KBM-7 (cell line): ENCODE measurements around the gene ANKRD17.
"Not testable (repeated sequence)": the region's sequence is repeated elsewhere in the genome, so short reads cannot be mapped to it uniquely, and the experiment has no call there.

Experiments
- DNase-seq: peaks from one replicate; pipeline ENCODE4 v3.0.0-alpha.2; 2015
- in situ Hi-C: fragments of 300-500 bp; cut with MboI; formaldehyde crosslinking; loops from 2 replicates; pipeline ENCODE4 v1.14.3; 2020; ENCODE audit warnings: low sequenced_read_pairs, low pct_unique_long_range_greater_than_20kb, mixed read lengths

The ANKRD17 gene

DNA sequence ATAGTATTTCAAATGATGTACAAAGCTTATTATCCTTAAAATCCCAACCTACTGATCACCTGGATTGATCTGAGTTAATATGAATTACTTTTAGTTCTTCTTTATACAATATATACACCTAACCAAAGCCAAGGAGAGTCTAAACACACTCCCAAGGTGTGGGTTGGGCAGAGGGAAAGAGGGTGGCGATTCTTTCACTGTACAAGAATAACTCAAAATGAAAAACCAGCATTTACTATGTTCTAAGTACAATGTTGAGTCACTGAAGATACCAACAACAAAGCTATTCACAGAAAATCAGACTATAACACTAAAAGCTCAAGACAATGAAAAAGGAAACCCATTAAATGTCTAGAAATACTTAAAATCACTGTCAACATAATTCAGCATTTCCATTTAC, 46.6 kb downstream of the ANKRD17 start:
- no peak for DNase-seq
- in situ Hi-C loops, result no loop called here

DNA sequence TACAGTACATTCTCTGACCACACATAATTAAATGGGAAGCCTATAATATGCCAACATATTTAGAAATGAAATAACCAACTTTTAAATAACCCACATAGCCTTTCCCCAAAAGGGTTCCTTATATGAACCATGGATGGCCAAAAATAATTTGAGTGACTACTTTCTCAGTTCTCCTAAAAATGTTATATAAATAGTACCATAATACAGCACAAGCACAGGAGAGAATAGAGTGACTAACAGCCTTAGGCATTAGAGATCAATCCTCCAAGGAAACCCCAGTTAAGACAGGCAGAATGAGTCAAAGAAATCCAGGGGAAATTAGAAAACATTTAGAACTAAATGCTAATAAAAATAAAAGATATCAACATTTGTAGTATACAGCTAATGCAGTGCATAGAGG, 50.2 kb downstream of the ANKRD17 start:
- in situ Hi-C loops, result no loop called here
- DNase-seq, result no peak

DNA sequence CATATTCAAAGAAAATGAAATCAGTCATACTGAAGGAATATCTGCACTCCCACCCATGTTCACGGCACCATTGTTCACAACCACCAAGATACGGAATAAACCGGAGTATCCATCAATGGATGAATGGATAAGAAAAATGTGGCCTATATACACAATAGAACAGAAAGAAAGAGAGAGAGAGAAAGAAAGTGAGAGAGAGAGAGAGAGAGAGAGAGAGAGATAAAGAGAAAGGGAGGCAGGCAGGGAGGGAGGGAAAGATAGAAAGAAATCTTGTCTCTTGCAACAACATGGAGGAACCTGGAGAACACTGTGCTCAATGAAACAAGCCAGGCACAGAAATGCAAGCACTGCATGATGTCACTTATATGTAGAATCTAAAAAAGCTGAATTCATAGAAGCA, 52.4 kb downstream of the ANKRD17 start:
- in situ Hi-C loops, result no loop called here
- DNase-seq, result no peak

DNA sequence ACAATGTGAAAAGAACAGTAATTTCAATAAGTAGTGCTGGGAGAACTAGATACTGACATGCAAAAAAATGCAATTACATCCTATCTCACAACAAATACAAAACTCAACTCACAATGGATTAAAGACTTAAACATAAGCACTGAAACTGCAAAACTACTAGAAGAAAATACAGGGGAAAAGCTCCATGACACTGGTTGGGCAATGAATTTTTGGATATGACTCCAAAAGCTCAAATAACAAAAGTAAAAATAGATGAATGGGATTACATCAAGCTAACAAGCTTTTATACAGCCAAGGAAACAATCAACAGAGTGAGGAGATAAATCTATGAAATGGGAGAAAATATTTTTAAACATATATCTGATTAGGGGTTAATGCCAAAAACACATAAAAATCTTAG, 53.1 kb downstream of the ANKRD17 start:
- in situ Hi-C loops, result no loop called here
- DNase-seq, result no peak

DNA sequence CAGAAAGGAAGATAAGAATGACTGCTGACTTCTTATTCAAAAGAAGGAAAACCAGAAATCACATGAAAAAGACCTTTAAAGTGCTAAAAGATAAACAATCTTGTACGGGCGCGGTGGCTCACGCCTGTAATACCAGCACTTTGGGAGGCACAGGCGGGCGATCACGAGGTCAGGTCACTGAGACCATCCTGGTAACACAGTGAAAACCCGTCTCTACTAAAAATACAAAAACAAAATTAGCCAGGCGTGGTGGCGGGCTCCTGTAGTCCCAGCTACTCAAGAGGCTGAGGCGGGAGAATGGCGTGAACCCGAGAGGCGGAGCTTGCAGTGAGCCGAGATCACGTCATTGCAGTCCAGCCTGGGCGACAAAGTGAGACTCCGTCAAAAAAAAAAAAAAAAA, 54.6 kb downstream of the ANKRD17 start:
- DNase-seq, in situ Hi-C loops: not testable (repeated sequence)

DNA sequence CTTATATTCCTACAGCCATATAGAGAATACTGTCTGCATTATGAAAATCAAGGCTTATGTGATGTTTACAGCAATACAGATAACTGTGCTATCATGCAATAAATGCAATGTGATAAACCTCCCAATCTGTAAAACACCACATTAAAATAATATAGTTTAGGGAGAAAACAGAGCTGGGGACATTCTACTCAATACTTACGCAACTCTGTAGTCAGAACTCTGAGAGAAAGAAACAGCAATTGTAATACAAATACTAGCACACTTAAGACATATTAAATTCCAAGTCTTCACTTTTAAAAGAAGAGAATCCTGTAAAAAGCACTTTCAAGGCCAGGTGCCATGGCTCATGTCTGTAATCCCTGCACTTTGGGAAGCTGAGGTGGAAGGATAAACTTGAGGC, 61.4 kb downstream of the ANKRD17 start:
- no peak for DNase-seq
- in situ Hi-C loops, result no loop called here

DNA sequence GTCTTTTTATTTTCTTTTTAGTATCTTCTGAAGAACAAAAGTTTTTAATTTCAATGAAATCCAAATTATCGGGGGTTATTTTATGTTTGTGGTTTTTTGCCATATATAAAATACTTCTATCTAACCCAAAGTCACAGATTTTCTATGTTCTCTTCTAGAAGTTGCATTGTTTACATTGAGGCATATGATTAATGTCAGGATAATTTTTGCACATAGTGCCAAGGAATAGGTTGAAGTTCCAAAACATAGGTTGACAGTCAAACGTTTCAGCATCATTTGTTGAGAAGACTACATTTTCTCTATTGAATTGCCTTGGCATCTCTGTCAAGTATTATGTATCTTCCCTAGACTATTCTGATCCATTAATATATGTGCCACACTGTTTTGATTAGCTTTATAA, 64.5 kb downstream of the ANKRD17 start:
- in situ Hi-C loops, result no loop called here

DNA sequence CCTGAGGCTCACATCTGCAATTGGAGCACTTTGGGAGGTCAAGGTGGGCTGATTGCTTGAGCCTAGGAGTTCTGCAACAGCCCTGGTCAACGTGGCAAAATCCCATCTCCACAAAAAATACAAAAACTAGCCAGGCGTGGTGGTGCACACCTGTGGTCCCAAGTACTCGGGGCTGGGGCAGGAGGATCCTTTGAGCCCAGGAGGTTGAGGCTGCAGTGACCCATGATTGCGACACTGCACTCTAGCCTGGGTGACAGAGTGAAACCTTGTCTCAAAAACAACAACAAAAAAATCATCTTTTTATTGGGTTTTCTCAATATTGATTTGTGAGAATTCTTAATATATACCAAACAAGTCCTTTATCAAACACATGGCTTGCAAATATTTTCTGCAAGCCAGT, 64.9 kb downstream of the ANKRD17 start:
- no peak for DNase-seq
- in situ Hi-C loops, result no loop called here

More for the DNA sequence above, 64.5 kb downstream of the ANKRD17 start:
- DNase-seq, result no peak

DNA sequence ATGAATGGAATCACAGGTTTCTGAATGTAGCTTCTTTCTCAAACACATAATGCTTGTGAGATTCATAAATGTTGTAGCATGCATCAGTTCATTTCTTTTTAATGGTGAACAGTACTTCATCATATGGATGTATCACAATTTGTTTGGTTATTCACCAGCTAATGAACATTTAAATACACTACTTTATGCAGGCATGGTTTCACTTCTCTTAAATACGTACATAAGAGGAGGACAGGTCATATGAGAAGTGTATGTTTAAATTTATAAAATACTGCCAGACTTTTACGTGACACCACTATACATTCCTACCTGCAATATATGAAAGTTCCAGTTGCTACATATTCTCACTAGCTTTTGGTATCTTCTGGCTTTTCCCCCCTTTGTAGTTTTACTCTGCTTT, 65.4 kb downstream of the ANKRD17 start:
- in situ Hi-C loops, result no loop called here
- no peak for DNase-seq

DNA sequence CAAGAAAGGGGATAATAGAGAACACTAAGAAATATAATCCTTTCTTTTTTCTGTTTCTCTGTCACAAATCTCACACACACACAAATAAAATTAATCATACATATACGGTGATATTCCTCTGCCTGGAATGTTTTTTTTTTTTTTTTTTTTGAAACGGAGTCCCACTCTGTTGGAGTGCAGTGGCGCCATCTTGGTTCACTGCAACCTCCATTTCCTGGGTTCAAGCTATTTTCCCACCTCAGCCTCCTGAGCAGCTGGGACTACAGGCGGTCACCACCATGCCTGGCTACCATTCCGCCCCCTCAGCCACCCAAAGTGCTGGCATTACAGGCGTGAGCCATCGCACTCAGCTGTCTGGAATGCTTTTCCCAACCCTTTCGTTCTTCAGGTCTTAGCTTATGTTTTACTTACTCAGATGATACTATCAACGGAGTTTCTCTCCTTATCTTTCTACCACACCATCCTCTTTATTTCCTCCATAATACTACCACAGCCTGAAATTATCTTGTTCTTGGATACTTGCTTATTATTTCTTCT, 69.3 kb downstream of the ANKRD17 start:
- in situ Hi-C loops, result no loop called here
- no peak for DNase-seq

DNA sequence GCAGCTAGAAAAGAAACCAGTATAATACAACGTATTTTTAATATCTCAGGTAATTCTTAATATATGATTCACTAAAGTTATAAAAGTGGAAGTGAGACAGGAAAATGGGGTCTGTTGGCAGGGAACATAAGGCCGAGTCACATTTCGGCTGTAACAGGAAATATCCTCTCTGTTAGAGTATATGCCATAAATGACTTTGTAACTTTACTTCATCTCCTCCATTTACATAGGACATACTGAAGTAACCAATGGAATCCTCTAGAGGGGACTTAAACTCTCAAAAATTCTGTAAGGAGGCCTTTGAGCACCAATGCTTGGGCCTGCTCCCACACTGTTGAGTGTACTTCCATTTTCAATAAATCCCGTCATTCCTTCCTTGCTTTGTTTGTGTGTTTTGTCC, 71.3 kb downstream of the ANKRD17 start:
- peak; percentile 24 for DNase-seq
- in situ Hi-C loops, result no loop called here

DNA sequence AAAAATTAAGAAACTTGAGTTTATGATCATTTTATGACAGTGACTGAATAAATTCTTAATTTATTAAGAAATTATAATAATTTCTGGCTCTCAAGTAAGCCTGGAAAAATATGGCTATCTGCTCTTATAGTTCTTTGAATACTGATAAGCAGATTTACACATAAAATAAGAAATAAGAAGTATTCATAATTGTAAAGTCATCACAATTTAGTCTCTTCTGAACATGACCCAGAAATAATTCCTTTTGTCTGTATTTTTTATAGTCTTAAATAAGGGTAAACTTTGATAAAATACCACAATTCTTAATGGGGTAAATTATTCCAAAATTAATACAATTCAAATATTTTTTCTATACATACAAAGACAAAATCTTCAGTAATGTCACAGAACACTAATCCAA, 72.7 kb downstream of the ANKRD17 start:
- DNase-seq, result no peak
- in situ Hi-C loops, result no loop called here

DNA sequence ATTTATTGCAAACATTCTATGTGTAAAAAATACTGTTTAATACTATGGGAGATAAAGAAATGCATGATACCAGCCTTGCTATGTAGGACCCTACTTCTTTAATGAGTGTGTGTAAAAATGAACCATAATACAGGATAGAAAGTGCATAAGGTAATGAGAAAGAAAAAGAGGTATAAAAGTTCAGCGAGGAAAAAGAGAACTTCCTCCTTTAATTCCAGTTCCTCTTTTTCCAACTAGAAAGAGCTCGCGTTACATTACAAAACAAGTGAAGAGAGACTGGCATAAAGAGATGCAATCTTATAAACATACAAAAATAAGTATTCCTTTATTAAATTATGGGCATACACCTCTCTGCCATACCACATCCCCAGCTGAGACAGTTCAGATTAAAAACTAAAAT, 77.4 kb downstream of the ANKRD17 start:
- peak; percentile 77 for DNase-seq
- in situ Hi-C loops, result no loop called here

DNA sequence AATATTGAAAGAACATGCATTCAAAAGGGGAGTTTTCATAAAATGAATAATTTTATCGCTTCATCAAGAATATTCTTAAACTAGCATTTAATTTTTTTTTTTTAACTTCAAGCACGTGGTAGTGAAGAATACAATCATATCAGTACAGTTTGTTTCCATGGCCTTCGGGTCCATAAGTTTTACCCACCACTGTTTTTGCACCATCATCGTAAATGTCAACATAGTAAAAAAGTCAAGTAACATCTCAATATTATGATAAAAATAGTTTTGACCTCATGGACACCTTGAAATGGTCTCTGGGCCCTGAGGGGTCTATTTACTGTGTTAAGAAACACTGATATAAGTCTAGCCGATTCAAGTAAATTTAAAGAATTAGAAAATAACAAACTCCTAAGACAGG, 80.2 kb downstream of the ANKRD17 start:
- in situ Hi-C loops, result no loop called here
- DNase-seq, result no peak

DNA sequence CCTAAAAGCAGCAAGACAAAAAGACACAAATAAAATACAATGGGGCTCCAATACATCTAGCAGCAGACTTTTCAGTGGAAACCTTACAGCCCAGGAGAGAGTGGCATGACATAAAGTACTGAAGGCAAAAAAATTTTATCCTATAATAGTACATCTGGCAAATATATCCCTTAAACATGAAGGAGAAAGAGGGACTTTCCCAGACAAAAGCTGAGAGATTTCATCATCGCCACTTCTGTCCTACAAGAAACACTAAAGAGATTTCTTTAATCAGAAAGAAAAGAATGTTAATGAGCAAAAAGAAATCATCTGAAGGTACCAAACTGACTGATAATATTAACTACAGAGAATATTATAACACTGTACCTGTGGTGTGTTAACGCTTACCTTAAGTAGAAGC, 86.4 kb downstream of the ANKRD17 start:
- in situ Hi-C loops, result no loop called here
- DNase-seq, result no peak

DNA sequence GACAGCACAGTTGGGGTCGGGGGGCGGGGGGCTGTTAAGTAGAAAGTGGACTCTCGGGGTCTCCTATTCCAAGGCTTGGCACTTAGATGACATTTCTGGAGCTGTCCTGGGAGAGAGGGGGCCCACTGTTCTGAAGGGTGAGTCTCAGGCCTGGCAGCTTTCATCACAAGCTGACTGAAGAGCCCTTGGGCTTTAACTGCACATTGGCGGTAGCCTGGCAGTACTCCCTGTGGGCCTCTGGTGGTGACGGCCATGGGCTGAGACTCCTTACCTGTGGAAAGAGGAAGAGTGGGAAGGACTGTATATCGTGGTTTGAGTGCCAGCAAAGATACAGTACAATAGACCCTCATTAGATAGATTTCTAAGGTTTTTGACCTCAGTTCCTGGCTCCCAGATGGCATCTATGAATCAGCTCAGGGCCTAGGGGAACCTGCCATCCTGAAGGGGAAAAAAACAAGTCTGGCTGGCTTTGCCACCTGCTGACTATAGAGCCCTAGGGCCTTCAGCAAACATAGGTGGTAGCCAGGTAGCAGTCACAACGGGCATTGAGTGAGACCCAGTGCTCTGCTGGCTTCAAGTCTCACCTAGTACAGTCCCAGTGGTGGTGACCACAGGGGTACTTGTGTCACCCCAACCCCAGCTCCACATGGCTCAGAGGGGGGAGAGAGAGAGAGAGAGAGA, 87.9 kb downstream of the ANKRD17 start:
- in situ Hi-C loops, result no loop called here
- DNase-seq, result no peak

DNA sequence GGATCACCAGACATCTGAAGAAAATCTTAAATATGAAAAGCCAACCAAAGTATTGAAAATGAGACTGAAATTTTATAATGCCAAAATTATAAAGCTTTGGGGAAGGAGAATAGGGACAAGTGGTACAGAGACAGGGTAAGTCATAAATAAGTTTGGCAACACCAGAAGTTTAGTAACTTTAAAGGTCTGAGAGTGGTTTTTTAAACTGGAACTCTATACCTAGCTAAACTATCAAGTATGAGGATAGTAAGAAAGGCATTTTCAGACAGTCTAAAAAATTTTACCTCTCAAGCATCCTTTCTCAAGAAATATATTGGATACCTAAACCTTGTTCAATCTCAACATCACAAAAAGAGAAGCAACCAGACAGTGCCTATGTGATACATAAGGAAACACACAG, 92.4 kb downstream of the ANKRD17 start:
- no peak for DNase-seq
- in situ Hi-C loops, result no loop called here

DNA sequence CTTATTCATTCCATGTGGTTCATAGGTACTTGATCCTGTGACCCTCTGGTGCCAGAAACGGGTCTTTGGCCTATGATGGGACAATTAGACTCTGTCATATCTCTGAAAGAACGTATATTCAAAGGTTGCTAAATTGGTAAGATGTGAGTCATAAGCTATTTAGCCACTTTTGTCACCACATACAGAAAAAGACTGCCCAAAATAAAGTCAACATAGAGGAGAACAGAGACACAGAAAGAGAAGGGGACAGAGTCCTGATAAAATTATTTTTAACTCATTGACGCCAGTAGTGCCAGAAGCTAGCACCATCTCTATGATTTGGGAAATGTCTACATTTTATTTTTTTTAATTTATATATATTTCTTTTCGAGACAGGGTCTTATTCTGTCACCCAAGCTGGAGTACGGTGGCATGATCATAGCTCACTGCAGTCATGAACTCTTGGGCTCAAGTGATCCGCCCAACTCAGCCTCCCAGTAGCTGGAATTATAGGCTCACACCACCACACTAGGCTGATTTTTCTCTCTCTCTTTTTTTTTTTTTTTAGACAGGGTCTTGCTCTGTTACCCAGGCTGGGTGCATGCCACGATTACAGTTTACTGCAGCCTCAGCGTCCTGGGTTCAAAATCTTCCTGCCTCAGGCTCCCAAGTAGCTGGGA, 96.9 kb downstream of the ANKRD17 start:
- in situ Hi-C loops, result no loop called here
- no peak for DNase-seq

DNA sequence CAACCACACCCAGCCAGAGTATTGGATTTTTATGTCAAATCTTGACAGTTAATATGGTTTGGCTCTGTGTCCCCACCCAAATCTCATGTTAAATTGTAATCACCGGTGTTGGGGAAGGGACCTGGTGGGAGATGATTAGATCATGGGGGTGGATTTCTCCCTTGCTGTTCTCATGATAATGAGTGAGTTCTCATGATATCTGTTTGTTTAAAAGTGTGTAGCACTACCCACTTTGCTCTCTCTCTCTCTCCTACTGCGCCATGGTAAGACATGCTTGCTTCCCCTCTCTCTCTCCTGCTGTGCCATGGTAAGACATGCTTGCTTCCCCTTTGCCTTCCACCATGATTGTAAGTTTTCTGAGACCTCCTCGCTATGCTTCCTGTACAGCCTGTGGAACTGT, 102.2 kb downstream of the ANKRD17 start:
- in situ Hi-C loops, result no loop called here

DNA sequence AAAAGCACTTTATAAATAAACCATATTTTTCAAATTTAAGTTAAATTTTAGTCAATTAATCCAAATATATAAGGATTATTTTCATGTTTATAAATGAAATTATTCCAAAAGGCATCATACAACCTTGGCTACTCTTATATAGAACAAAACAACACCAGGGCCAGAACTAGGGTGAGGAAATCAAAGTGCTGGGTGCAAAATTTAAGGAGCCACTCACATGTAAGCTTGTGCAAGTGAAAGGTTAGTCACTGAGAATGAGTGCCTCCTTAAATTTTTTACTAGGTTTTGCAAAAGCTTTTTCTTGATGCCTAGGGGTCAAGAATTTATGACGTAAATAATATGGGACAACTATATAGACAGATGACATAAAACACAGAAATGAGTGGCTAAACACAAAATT, 105.7 kb downstream of the ANKRD17 start:
- DNase-seq, result no peak
- in situ Hi-C loops, result no loop called here

More for the DNA sequence above, 102.2 kb downstream of the ANKRD17 start:
- no peak for DNase-seq

DNA sequence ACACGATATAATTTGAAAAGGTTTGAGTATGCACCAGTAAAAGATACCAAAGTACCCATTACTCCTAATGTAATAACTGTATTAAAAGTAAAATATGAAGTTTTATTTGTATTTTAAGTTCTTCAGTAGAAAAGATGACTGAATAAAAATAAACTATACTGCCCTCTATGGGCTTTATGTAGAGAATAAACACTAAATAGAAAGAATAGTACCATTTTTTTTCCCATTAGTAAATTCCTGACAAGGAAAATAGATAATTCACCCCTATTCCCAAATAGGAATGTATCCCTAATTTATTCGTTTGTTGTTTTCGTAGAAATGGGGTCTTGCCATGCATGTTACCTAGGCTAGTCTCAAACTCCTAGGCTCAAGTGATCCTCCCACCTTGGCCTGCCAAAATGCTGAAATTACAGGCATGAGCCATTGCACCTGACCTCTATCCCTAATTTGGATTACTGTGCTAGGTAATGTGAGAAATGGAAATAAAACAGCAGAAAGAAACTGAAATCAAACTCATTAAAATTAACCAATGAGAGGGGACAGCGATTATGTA, 115.5 kb downstream of the ANKRD17 start:
- in situ Hi-C loops, result no loop called here
- no peak for DNase-seq
